NCI-H1105 treated with DMSO at 0.1 percent for 48 hours (cell line): ENCODE results near the gene LNX1.
"Not testable (repeated sequence)": the region's sequence is repeated elsewhere in the genome, so short reads cannot be mapped to it uniquely, and the experiment has no call there.

Experiments
- DNase-seq: peaks from one replicate; lab custom pipeline; 2025; lab: John Stamatoyannopoulos, UW

Gene LNX1

GRCh38 chr4:53459548-53459947 lies 131.7 kb downstream of the LNX1 start:
- DNase-seq, result no peak

- no peak for DNase-seq
Observed at GRCh38 chr4:53456178-53456577, 135.1 kb downstream of the LNX1 start.

GRCh38 chr4:53455766-53456165 lies 135.5 kb downstream of the LNX1 start:
- DNase-seq, result no peak

GRCh38 chr4:53453385-53453784 lies 137.9 kb downstream of the LNX1 start:
- DNase-seq, result no peak

GRCh38 chr4:53450773-53451172 lies 140.5 kb downstream of the LNX1 start:
- DNase-seq, result no peak

GRCh38 chr4:53444954-53445353 lies 146.3 kb downstream of the LNX1 start:
- no peak for DNase-seq

GRCh38 chr4:53441564-53441963 lies 149.7 kb downstream of the LNX1 start:
- DNase-seq, result no peak

GRCh38 chr4:53436251-53436650 lies 155.0 kb downstream of the LNX1 start:
- no peak for DNase-seq

GRCh38 chr4:53432528-53433424 lies 158.5 kb downstream of the LNX1 start:
- no peak for DNase-seq

- peak; percentile 17 for DNase-seq
Observed at GRCh38 chr4:53431052-53431451, 160.2 kb downstream of the LNX1 start.

GRCh38 chr4:53427366-53427765 lies 163.9 kb downstream of the LNX1 start:
- DNase-seq, result no peak

- no peak for DNase-seq
Observed at GRCh38 chr4:53424280-53424679, 167.0 kb downstream of the LNX1 start.

GRCh38 chr4:53422367-53422766 lies 168.9 kb downstream of the LNX1 start:
- DNase-seq, result no peak

GRCh38 chr4:53421791-53422190 lies 169.5 kb downstream of the LNX1 start:
- DNase-seq, result no peak

- no peak for DNase-seq
Observed at GRCh38 chr4:53419208-53419607, 172.1 kb downstream of the LNX1 start.

- DNase-seq, result not testable (repeated sequence)
Observed at GRCh38 chr4:53409479-53409878, 181.8 kb downstream of the LNX1 start.
